Mesothelial cell of epicardium (in vitro differentiated cells): ENCODE data around the gene EYS. TPM values are rescaled to one million over a fixed set of nuclear protein-coding genes. Genes with fewer than 3 reads are reported as not detected.

Experiments
- DNase-seq, 2 experiments: peaks; one replicate each; pipeline ENCODE4 v3.0.0; 2021; ENCODE audit warnings: low spot score in 2 of 2; ENCODE audit not compliant: unreplicated experiment in 2 of 2
- H3K27ac Mint-ChIP-seq: 2 replicates; pipeline ENCODE4 v1.8.0; 2021; ENCODE audit warnings: mixed read lengths
- H3K27me3 Mint-ChIP-seq: 2 replicates; pipeline ENCODE4 v1.8.0; 2021; ENCODE audit warnings: low read depth, mixed read lengths
- H3K36me3 Mint-ChIP-seq: 2 replicates; pipeline ENCODE4 v1.8.0; 2021; ENCODE audit warnings: mixed read lengths
- H3K4me1 Mint-ChIP-seq: 2 replicates; pipeline ENCODE4 v1.8.0; 2021; ENCODE audit warnings: mixed read lengths
- H3K4me3 Mint-ChIP-seq: 2 replicates; pipeline ENCODE4 v1.8.0; 2021; ENCODE audit warnings: mild to moderate bottlenecking, moderate library complexity, mixed read lengths
- H3K9me3 Mint-ChIP-seq: 2 replicates; pipeline ENCODE4 v1.8.0; 2021; ENCODE audit warnings: mixed read lengths
- total RNA-seq: library from RNA; stranded (reverse); gene quantifications from 3 replicates; pipeline ENCODE4 v1.2.1, GENCODE V29; 2021
- TF ChIP-seq, protein P1 (sequence below): fragments of 200-600 bp; sonication (generic); IDR thresholded peaks from one replicate; pipeline ENCODE4 v1.5.0; 2021; ENCODE audit warnings: antibody characterized with exemption; ENCODE audit not compliant: unreplicated experiment

Gene EYS
- total RNA-seq, 1 donor from 2014 or later, result 0.69 TPM

DNA sequence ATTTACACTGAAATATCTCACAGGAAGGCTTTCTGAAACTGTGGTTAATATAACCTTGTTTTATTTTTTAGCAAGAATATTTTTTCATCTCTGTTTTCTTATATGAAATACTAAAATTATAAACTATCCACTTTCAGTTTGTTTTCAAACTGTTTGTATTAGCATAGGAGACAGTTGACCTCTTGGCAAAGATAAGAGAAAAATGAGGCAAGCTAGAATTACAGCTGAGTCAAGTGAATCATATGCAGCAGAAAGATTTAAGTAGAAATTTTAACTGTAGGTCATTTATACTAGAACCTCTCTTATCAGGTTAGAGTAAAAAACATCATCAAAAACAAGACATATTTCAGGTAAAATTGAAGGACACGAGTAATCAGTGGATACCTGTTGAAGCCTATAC lies 1278.8 kb downstream of the EYS start:
- TF ChIP-seq, protein P1, sequence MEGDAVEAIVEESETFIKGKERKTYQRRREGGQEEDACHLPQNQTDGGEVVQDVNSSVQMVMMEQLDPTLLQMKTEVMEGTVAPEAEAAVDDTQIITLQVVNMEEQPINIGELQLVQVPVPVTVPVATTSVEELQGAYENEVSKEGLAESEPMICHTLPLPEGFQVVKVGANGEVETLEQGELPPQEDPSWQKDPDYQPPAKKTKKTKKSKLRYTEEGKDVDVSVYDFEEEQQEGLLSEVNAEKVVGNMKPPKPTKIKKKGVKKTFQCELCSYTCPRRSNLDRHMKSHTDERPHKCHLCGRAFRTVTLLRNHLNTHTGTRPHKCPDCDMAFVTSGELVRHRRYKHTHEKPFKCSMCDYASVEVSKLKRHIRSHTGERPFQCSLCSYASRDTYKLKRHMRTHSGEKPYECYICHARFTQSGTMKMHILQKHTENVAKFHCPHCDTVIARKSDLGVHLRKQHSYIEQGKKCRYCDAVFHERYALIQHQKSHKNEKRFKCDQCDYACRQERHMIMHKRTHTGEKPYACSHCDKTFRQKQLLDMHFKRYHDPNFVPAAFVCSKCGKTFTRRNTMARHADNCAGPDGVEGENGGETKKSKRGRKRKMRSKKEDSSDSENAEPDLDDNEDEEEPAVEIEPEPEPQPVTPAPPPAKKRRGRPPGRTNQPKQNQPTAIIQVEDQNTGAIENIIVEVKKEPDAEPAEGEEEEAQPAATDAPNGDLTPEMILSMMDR, result no peak
- Mint-ChIP-seq H3K27me3 (no peaks in the 10 kb centered on the region), H3K27ac (no peak overlapping the region), H3K4me3 (no peak overlapping the region), H3K36me3 (no peaks in the 10 kb centered on the region), H3K4me1 (peaks cover 2% of the 10 kb centered on the region), H3K9me3 (no peaks in the 10 kb centered on the region)
- no peak for DNase-seq

DNA sequence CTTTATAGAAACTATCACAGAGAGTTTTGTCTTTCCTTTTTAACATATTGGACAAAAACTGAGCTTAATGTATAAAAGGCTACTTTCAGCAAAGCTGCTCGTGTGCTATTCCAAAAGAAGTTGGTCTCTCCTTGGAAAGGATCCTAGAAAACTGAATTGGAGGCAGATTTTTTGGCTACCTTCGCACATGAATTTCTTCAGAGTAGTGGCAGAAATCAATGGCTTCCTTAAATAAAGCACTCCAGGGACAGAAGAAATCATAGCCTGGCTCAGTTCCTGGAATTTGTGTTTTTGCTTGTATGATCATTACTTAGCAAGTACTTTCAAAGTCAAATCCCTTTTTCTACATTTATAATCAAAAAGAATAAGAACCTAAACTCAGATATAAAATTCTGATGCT lies 1291.1 kb downstream of the EYS start:
- H3K4me3 Mint-ChIP-seq, result no peak overlapping the region
- H3K4me1 Mint-ChIP-seq, result no peaks in the 10 kb centered on the region
- H3K36me3 Mint-ChIP-seq, result no peaks in the 10 kb centered on the region
- H3K27me3 Mint-ChIP-seq, result no peaks in the 10 kb centered on the region
- TF ChIP-seq, protein P1, result no peak
- H3K9me3 Mint-ChIP-seq, result peaks cover 13% of the 10 kb centered on the region
- H3K27ac Mint-ChIP-seq, result no peak overlapping the region
- DNase-seq, result no peak

DNA sequence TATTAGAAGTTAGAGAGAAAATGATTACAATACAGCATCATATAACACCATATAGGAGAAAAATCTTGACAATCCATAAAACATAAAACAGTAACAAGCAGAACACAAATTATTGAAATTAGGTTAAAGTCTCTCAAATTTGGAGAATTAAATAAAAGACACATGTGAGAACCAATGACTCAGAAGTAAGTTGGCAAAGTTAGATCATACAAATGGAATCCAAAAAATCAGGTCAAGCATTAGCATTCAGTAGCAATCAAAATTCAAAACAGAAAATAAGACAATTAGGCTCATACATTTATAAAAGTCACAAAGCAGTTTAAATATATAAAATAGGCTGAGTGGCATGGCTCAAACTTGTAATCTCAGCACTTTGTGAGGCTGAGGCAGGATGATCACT lies 1295.8 kb downstream of the EYS start:
- TF ChIP-seq, protein P1, result no peak
- Mint-ChIP-seq H3K4me1 (no peaks in the 10 kb centered on the region), H3K4me3 (no peak overlapping the region), H3K9me3 (peaks cover 12% of the 10 kb centered on the region), H3K27me3 (no peaks in the 10 kb centered on the region), H3K27ac (no peak overlapping the region), H3K36me3 (no peaks in the 10 kb centered on the region)
- DNase-seq, result no peak

DNA sequence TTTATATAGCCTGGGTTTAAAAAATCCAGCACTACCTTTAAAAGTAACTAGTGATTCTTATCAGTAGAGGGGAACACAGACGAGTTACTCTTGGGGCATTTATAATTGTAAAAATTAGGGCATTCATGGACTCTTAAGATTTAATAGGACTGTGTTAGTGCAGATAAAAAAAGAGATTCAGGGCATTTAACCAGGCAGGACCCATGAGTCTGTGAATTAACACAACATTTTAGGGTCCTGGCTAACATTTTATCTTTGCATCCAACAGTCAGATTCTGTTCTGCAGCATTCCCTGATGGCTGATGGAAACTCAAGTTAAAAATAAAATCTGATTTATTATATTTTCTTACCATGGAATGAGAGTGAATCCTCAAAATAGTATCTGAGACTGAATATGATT lies 1297.1 kb downstream of the EYS start:
- no peak for DNase-seq
- H3K27ac Mint-ChIP-seq, result no peak overlapping the region
- no peak overlapping the region for H3K4me3 Mint-ChIP-seq
- no peaks in the 10 kb centered on the region for H3K27me3 Mint-ChIP-seq
- H3K4me1 Mint-ChIP-seq, result no peaks in the 10 kb centered on the region
- H3K9me3 Mint-ChIP-seq, result peaks cover 12% of the 10 kb centered on the region
- TF ChIP-seq, protein P1, result no peak
- no peaks in the 10 kb centered on the region for H3K36me3 Mint-ChIP-seq

DNA sequence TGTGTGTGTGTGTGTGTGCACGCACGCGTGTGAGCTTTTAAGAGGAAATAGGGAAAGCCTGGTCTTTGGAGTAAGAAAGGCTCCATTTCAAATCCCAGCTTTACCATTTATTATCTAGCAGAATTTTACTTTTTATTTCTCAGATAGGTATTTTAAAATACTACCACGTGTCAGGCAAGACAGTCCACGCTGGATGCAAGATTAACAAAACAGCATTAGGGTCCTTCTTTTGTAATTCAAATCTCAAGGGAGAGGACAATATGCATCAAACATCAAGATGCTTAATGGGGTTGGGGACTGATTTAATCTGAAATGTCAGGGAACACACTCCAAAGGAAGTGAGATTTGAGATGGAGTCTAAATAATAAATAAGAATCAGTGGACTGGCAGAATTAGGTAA lies 1302.6 kb downstream of the EYS start:
- no peak overlapping the region for H3K27ac Mint-ChIP-seq
- DNase-seq, result no peak
- no peaks in the 10 kb centered on the region for H3K27me3 Mint-ChIP-seq
- H3K36me3 Mint-ChIP-seq, result no peaks in the 10 kb centered on the region
- TF ChIP-seq, protein P1, result no peak
- no peaks in the 10 kb centered on the region for H3K4me1 Mint-ChIP-seq
- H3K9me3 Mint-ChIP-seq, result peaks cover 9% of the 10 kb centered on the region
- H3K4me3 Mint-ChIP-seq, result no peak overlapping the region

DNA sequence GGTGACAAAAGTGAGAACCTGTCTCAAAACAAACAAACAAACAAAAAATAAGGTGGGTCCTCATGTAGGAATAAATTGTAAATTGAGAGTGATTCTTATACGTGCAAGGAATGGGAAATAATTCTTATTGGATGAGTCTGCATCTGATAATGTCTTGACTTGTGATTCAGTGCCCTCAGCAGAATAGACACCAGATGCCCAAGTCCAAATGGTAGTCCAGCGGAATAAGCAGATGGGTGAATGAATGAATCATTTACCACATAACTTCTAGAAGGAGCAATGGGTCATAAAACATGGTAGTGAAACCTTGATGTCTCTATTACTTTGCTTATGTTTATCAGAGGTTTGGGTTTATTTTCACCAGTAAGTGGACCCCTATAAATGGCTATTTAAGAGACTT lies 1323.7 kb downstream of the EYS start:
- Mint-ChIP-seq H3K9me3 (no peaks in the 10 kb centered on the region), H3K27ac (no peak overlapping the region), H3K4me1 (peaks cover 2% of the 10 kb centered on the region), H3K36me3 (no peaks in the 10 kb centered on the region), H3K27me3 (no peaks in the 10 kb centered on the region), H3K4me3 (no peak overlapping the region)
- DNase-seq, result no peak
- TF ChIP-seq, protein P1, result no peak
